Measurements from ENCODE around the gene UBE2D3.

GRCh38 chr4:102754044-102754443 lies 73.3 kb downstream of the UBE2D3 start:
- TF ChIP-seq CTCF (IDR thresholded peaks at IDR 0.05) = no peak
- no peak for TF ChIP-seq POLR2A (IDR thresholded peaks at IDR 0.05)
